Measurements from ENCODE around the gene PPP1R3C. TPM values are rescaled to one million over a fixed set of nuclear protein-coding genes. Genes with fewer than 3 reads are reported as not detected.

PPP1R3C gene
- total RNA-seq, 1 donor from 2014 or later, result 17.4 TPM

DNA sequence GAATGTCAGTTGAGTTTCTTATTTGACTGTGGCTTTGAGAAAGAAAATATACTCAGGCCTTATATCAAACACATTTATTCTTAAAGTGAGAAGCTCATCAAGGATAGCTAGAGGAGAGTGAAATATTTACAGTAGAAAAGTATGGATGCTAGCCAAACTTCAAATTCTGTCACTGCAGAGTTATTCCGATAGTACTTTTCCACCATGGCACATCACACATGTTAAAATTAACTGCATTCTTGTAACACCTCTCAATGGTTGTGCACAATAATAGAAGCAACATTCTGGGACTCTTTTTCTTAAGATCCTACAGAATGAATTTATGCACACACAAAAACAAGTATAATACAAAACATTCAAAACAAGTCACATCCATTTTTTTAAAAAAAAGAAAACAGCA lies 4.5 kb downstream of the PPP1R3C start:
- TF ChIP-seq, protein P1, sequence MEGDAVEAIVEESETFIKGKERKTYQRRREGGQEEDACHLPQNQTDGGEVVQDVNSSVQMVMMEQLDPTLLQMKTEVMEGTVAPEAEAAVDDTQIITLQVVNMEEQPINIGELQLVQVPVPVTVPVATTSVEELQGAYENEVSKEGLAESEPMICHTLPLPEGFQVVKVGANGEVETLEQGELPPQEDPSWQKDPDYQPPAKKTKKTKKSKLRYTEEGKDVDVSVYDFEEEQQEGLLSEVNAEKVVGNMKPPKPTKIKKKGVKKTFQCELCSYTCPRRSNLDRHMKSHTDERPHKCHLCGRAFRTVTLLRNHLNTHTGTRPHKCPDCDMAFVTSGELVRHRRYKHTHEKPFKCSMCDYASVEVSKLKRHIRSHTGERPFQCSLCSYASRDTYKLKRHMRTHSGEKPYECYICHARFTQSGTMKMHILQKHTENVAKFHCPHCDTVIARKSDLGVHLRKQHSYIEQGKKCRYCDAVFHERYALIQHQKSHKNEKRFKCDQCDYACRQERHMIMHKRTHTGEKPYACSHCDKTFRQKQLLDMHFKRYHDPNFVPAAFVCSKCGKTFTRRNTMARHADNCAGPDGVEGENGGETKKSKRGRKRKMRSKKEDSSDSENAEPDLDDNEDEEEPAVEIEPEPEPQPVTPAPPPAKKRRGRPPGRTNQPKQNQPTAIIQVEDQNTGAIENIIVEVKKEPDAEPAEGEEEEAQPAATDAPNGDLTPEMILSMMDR (IDR thresholded peaks at IDR 0.05; ENCODE audit: insufficient read depth, low read length, severe bottlenecking), result no peak
- FAIRE-seq (no peak), DNase-seq (ENCODE audit: low read depth) (no peak)
- peaks cover 7% of the 10 kb centered on the region for H3K36me3 ChIP-seq (ENCODE audit: control insufficient read depth, insufficient read depth, low read length)
- no peaks in the 10 kb centered on the region for H3K27me3 ChIP-seq (ENCODE audit: control insufficient read depth, insufficient read depth, low read length)
- no peak overlapping the region for H3K4me3 ChIP-seq (ENCODE audit: low read depth, low read length)

DNA sequence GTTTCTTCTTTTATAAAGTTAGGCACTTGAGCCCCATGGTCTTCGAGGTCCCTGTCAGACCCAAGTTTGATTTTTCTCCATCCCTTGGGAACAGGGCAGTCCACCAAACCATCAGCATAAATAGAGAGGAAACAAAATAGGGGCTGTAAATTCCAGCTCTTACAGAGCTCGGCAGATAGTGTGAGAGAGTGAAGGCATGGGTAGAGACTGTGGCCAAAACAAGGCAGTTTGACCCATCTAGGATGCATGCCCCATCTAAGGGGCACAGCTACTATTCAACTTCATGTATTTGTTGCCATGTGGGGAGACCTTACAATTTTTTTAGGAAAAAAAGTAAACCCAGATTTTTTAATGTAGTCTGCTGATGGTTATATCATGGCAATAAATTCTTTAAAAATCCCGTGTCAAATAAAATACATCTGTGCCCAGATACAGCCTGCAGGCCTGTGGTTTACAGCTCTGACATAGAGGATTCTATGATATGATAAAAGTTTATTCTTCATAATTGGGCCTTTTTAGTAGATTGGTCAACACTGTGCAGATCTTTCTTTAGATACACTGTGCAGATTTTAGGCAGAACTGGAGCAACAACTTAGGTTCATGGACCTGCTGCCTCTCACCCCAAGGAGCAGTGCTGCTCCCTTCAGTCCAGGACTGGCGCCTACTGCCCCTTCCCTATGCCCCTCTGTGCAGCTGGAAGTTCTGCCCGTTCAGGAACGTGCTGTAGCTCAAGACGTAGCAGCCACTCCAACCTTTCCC lies 5.3 kb downstream of the PPP1R3C start:
- Histone ChIP-seq H3K4me3 (ENCODE audit: low read depth, low read length) (no peak overlapping the region), H3K36me3 (ENCODE audit: control insufficient read depth, insufficient read depth, low read length) (peaks cover 7% of the 10 kb centered on the region), H3K27me3 (ENCODE audit: control insufficient read depth, insufficient read depth, low read length) (no peaks in the 10 kb centered on the region)
- FAIRE-seq, result no peak
- TF ChIP-seq, protein P1 (IDR thresholded peaks at IDR 0.05; ENCODE audit: insufficient read depth, low read length, severe bottlenecking), result no peak
- DNase-seq (ENCODE audit: low read depth), result no peak

DNA sequence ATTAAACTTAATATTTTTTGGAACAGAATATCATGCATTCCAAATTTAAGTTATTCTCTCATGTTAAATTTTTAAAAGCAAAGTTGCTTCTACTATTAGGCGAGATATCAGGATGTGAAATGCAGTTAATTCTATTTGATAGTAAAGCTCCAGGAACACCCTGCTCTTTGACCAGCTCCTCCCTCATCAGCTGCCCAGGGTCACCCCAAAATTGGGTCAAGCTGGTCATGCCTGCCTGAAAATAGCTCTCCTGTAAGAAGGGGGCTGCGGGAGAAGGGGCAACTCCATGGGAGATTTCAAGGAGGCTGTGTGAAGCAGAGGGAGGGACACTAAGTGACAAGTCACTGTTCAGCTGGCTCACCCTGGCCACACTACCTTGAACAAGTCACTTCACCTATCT lies 5.9 kb downstream of the PPP1R3C start:
- Histone ChIP-seq H3K27me3 (ENCODE audit: control insufficient read depth, insufficient read depth, low read length) (no peaks in the 10 kb centered on the region), H3K36me3 (ENCODE audit: control insufficient read depth, insufficient read depth, low read length) (peaks cover 7% of the 10 kb centered on the region), H3K4me3 (ENCODE audit: low read depth, low read length) (no peak overlapping the region)
- TF ChIP-seq, protein P1 (IDR thresholded peaks at IDR 0.05; ENCODE audit: insufficient read depth, low read length, severe bottlenecking), result no peak
- no peak for DNase-seq (ENCODE audit: low read depth)
- no peak for FAIRE-seq

DNA sequence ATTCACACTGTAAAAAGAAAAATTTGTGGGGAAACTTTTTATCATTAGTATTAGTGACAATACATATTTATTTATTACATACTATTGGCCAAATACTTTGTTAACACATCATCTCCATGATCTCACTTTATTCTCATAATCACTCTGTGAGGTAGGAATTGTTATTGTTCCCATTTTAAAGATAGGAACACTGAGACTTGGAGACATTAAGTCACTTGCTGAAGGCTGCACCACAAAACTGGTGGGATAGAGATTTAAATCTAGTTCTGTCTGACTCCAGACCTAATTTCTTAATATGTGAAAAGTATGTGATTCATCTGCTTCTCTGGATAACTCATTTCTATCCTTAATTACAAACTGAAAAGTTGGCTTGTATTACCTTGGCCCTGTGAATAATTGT lies 8.2 kb downstream of the PPP1R3C start:
- no peak for FAIRE-seq

DNA sequence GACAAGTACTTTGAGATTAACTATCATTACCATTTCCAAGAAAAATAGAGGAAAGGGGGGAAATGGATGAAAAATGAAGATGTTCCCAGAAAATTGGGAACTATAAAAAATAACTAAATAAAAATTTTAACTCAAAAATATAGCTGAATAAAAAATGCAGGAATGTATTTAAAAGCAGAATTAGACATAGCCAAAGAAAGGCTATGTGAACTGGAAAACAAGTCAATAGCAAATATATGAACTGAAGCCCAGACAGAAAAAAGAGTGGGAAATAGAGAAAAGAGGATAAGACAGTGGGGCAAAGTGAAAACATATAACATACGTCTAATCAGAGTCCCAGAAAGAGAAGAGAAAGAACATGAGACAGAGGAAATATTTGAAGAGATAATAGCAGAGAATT lies 10.3 kb downstream of the PPP1R3C start:
- FAIRE-seq (no peak), DNase-seq (ENCODE audit: low read depth) (no peak)
- no peak overlapping the region for H3K4me3 ChIP-seq (ENCODE audit: low read depth, low read length)
- no peaks in the 10 kb centered on the region for H3K27me3 ChIP-seq (ENCODE audit: control insufficient read depth, insufficient read depth, low read length)
- TF ChIP-seq, protein P1 (IDR thresholded peaks at IDR 0.05; ENCODE audit: insufficient read depth, low read length, severe bottlenecking), result no peak
- H3K36me3 ChIP-seq (ENCODE audit: control insufficient read depth, insufficient read depth, low read length), result no peaks in the 10 kb centered on the region

More for the DNA sequence above, 8.2 kb downstream of the PPP1R3C start:
- Histone ChIP-seq H3K27me3 (ENCODE audit: control insufficient read depth, insufficient read depth, low read length) (no peaks in the 10 kb centered on the region), H3K4me3 (ENCODE audit: low read depth, low read length) (no peak overlapping the region), H3K36me3 (ENCODE audit: control insufficient read depth, insufficient read depth, low read length) (no peaks in the 10 kb centered on the region)
- DNase-seq (ENCODE audit: low read depth), result no peak
- TF ChIP-seq, protein P1 (IDR thresholded peaks at IDR 0.05; ENCODE audit: insufficient read depth, low read length, severe bottlenecking), result no peak
